GM10266 (cell line): ENCODE measurements around the gene MVB12B.

ENCODE experiments used
- DNase-seq: peaks from one replicate; pipeline ENCODE4 v3.0.0; 2012; ENCODE audit errors: extremely low spot score
- TF ChIP-seq, protein P1 (sequence below): IDR thresholded peaks from 2 replicates; pipeline ENCODE4 v1.5.1; 2012; ENCODE audit warnings: mild to moderate bottlenecking, low read depth; ENCODE audit not compliant: control insufficient read depth, insufficient read depth; ENCODE audit errors: missing control alignments

MVB12B gene

DNA sequence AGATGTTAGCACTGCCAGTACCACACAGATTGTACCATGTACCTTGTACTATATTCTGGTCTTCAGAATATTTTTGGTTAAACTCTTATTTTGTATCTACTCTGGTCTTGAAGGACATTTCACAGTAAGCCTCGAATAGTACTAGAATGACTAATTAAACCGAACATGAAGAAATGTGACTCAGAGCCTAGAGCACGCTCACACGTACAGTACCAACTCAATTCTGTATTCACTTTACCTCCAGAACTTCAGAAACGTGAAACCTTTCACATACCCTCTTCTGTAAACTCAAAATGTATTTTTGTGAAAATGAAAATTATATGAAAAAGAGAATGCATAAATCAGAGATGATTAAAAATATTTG, 112.8 kb downstream of the MVB12B start:
- TF ChIP-seq, protein P1, sequence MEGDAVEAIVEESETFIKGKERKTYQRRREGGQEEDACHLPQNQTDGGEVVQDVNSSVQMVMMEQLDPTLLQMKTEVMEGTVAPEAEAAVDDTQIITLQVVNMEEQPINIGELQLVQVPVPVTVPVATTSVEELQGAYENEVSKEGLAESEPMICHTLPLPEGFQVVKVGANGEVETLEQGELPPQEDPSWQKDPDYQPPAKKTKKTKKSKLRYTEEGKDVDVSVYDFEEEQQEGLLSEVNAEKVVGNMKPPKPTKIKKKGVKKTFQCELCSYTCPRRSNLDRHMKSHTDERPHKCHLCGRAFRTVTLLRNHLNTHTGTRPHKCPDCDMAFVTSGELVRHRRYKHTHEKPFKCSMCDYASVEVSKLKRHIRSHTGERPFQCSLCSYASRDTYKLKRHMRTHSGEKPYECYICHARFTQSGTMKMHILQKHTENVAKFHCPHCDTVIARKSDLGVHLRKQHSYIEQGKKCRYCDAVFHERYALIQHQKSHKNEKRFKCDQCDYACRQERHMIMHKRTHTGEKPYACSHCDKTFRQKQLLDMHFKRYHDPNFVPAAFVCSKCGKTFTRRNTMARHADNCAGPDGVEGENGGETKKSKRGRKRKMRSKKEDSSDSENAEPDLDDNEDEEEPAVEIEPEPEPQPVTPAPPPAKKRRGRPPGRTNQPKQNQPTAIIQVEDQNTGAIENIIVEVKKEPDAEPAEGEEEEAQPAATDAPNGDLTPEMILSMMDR: no peak
- DNase-seq: no peak

DNA sequence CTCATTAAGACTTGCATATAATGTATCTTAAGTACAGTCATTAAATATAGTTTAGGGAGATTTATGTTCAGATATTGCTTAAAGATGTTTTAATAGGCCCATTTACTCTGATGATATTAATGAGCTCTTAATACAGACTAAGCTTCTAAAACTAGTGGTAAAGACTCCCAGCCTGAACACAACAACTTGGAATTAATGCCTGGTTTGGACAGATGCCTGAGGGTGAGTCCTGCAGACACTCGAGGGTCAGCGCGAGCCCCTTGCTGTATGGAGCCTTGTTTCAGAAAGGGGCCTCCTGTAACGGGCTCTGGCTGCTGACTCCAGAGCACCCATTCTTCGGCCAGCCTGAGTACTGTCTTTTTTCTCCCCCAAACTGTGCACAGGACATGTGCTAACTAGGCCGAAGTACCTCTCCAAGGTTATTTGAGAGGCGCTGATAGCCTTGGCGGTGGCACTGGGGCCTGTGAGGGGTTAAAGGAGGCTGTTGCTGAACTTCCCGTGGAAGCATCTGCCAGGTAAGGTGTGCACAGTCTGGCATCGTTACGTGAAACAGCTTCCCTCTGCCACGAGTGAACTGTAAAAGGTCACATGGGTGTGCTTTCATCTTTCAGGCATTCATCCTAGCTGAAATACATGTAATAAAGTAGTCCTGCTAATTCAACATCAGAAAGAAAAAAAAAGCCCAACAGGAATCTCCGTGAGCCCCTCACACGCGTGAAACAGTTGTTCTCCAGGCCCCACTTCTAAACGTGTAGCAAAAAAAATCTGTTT, 113.4 kb downstream of the MVB12B start:
- TF ChIP-seq, protein P1: no peak
- DNase-seq: no peak

DNA sequence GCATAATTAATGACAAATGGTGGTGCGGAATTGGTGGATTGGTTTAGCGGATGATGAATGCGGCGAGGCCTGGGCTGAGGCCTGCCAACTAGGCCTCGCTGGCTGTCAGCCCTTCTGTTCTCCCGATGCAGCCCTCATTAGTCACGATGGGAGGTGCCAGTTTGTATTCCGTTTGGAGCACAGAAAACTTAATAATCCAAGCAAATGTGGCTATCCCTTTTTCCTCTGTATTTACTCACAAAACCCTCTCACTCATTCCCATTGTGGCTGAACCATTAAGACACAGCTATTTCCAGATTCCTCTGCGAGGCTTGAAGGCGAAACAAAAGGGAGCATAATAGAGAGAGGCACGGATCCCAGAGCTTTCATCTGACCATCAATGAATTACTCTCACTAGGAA, 114.3 kb downstream of the MVB12B start:
- no peak for DNase-seq

DNA sequence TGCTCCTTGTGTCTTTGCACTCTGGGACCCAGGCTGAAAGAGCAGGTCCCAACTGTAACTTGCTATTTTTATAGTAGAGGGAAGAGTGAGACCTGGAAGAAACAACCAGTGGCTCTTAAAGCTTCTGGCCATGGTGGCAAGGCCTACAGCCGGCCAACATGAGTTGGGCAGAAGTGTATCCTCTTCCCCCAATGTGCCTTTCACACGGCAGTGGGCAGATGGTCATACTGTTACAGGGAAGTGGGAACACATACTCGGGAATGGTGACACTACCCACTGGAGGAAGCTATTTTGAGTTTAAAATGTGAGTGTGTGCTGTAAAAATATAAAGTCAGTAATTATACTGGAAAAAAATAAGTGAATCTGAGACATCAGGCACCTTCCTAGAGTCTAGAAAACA, 116.0 kb downstream of the MVB12B start:
- DNase-seq: no peak
- TF ChIP-seq, protein P1: no peak

More for the DNA sequence above, 114.3 kb downstream of the MVB12B start:
- TF ChIP-seq, protein P1: no peak

DNA sequence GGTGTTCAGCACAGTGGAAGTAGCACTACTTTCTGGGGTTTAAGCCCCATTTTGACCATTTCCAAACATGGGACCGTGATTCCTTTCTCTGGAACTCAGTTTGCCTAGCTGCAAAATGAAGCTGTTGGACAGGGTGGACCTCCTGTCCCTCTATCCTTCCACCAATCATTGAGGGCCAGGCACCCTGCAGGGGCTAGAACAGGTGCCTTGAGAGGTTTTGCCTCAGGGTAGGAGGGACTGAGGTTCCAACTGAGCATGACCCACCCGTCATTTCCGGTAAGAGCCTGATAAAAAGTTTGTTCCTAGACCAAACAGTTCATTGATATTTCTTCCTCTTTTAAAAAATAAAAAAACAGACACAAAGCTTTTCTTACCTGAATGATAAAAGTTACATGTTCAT, 116.5 kb downstream of the MVB12B start:
- TF ChIP-seq, protein P1: no peak

DNA sequence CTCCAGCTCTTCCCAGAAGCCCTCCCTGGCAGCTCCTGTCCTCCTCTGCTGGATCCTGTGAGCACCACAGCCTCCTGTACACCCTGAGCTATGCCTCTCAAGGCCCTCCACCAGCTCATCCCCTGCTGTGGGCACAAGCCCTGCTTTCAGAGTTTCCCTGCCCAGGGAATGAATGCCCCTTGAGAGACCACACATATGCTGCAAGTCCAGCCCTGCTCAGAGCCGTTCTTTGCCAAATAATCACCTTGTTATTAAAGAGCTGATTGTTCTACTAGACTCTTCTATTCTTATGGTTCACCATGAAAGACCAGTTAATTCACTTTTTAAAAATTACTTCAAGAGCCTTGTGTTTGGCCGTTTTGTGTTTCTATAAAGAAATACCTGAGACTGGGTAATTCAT, 121.5 kb downstream of the MVB12B start:
- DNase-seq: no peak
- TF ChIP-seq, protein P1: no peak

More for the DNA sequence above, 116.5 kb downstream of the MVB12B start:
- no peak for DNase-seq

DNA sequence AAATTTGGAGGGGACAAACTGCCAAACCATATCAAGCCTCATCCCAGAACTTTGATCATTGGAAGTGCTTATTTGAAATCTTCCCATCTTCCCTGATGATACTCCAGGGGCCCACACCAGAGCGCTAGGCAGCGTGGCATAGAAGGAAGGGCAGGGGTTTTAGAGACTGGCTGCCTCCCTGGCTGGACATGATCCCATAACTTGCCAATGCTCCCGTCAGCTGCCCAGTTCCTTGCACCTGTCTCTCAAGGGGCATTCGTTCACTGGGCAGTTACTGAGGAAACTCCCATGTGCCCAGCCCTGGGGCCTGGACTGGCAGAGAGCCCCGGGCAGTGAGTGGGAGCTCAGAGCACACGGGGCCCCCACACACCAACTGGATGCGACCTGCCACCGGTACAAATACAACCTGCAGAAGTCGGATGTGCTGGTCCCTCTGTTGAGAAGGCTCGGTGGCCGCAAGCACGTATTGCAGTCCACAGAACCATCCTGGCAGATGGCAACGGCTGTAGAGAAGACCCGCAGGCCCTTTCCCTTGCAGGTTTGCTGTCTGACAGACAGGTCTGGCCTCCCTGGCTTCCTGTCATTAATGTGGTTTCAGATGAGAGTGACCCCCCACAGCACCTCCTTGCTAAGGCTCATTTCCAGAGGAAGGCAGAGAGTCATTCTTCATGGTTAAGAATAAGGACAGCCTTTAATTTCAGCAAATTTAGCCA, 122.4 kb downstream of the MVB12B start:
- DNase-seq: no peak
- TF ChIP-seq, protein P1: no peak
